ENCODE measurements around the gene GAB2. TPM values are rescaled to one million over a fixed set of nuclear protein-coding genes. Genes with fewer than 3 reads are reported as not detected.

The GAB2 gene
- total RNA-seq, 2 experiments from 2014 or later: 1.4 to 1.8 TPM

DNA sequence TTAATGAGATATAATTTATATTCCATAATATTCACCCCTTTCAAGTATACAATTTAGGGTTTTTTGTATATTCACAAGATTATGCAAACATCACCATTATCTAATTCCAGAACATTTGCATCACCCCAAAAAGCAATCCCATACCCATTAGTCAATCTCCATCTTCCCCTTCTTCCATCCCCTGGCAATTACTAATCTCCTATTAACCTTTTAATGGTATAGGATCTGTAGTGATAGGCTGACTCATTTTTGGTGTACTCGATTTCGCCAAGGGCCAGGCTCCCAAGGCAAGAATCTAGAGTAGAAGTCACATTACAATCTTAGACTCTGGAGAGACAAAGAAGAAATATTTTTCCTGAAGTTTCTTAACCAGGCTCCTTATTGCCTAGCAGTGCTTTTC, 113.4 kb downstream of the GAB2 start:
- Mint-ChIP-seq H3K27me3 (peaks cover 2% of the 10 kb centered on the region), H3K4me3 (no peak overlapping the region), H3K36me3 (ENCODE audit: low read depth) (no peaks in the 10 kb centered on the region), H3K4me1 (ENCODE audit: low read depth) (no peaks in the 10 kb centered on the region), H3K27ac (no peak overlapping the region), H3K9me3 (no peaks in the 10 kb centered on the region)
- DNase-seq: no peak
- POLR2A ChIA-PET: no interaction called here
- TF ChIP-seq, protein P1, sequence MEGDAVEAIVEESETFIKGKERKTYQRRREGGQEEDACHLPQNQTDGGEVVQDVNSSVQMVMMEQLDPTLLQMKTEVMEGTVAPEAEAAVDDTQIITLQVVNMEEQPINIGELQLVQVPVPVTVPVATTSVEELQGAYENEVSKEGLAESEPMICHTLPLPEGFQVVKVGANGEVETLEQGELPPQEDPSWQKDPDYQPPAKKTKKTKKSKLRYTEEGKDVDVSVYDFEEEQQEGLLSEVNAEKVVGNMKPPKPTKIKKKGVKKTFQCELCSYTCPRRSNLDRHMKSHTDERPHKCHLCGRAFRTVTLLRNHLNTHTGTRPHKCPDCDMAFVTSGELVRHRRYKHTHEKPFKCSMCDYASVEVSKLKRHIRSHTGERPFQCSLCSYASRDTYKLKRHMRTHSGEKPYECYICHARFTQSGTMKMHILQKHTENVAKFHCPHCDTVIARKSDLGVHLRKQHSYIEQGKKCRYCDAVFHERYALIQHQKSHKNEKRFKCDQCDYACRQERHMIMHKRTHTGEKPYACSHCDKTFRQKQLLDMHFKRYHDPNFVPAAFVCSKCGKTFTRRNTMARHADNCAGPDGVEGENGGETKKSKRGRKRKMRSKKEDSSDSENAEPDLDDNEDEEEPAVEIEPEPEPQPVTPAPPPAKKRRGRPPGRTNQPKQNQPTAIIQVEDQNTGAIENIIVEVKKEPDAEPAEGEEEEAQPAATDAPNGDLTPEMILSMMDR (IDR thresholded peaks at IDR 0.05): no peak
- ATAC-seq: no peak
- intact Hi-C loops (cut with micrococcal nuclease): no loop called here
- CTCF ChIA-PET: no interaction called here

DNA sequence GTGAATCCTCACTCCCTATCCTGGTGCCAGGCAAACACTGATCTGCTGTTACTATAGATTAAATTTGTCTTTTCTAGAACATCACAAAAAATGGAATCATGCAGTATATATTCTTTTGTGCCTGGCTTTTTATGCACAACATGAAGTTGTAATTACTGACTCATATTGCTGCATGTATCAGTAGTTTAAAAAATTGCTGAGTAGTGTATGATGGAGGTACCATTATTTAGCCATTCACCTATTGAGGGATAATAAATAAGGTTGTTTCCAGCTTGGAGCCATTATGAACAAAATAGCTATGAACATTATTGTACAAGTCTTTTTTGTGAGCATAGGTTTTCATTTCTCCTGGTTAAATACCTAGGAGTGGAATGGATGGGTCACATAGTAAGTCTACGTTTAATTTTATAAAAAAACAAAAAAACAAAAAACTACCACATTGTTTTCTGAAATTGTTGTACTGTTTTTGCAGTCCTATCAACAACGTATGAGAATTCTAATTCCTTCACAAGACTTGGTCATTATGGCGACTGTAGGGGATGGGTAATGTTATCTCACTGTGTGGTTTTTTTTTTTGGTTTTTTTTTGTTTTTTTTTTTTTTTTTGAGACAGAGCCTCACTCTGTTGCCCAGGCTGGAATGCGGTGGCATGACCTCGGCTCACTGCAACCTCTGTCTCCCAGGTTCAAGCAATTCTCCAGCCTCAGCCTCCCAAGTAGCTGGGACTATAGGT, 117.3 kb downstream of the GAB2 start:
- Mint-ChIP-seq H3K27me3 (peaks cover 2% of the 10 kb centered on the region), H3K4me1 (ENCODE audit: low read depth) (no peaks in the 10 kb centered on the region), H3K9me3 (no peaks in the 10 kb centered on the region), H3K36me3 (ENCODE audit: low read depth) (no peaks in the 10 kb centered on the region), H3K27ac (no peak overlapping the region), H3K4me3 (no peak overlapping the region)
- no peak for DNase-seq
- TF ChIP-seq, protein P1 (IDR thresholded peaks at IDR 0.05): no peak
- intact Hi-C loops (cut with micrococcal nuclease): no loop called here
- POLR2A ChIA-PET: interaction anchor here (0.6 kb wide), 1 partner anchor 476 kb away, joined by 3 read pairs; no protein-coding TSS in a partner anchor
- no peak for ATAC-seq
- CTCF ChIA-PET: no interaction called here

DNA sequence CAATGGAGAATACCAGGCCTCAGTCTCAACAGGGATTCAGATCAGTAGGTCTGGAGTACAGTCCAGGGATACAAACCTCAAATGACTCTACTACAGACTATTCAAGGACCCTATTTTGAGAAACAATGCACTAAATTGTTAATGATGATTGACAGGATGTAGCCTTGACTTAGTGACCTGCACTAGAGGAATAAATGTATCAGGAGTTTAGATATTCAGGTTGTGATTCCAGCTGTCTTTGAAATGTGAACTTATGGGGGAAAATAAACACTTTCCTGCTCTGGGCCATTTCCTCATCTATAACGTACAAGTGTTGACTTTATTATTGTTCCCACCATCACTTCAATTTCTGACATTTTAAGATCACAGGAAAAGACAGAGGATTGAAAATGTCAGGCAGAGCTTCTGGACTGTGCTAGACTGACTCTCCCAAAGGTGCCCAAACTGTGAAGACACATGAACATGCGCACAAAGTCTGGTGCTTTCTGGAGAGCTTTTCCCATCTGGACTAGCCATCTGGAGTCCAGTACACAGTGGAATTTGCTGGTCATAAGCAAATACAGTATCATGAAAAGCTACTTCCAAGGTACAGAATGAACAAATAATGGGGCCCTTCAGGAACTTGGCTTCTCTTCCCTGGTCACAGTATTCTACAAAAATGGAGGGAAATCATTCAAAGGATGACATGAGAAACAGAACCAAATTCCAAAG, 118.5 kb downstream of the GAB2 start:
- POLR2A ChIA-PET: interaction anchor here (0.6 kb wide), 1 partner anchor 475 kb away, joined by 3 read pairs; no protein-coding TSS in a partner anchor
- CTCF ChIA-PET: interaction anchor here (0.7 kb wide), 1 partner anchor 123 kb away, joined by 3 read pairs; no protein-coding TSS in a partner anchor

DNA sequence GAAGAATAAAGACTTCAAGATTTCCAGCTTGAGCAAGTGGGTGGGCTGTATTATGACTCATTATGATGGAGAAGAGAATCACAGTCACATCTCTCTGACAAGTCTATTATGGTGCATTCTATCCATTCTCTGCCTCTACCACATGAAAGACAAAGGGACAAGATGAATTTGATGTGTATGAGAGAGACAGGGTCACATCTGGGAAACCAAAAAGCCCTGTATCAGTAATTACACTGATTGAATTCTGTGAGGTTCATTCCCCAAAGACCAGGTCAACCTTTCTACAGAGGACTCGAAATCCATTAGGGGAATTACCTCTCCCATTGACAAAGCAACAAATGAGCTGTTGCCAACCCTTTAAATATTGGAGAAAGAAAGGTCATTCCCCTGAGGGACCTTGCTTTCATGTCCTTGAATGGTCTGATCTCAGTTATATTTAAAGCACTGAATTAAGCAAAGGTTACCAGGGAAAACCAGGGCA, 119.3 kb downstream of the GAB2 start:
- no peaks in the 10 kb centered on the region for H3K36me3 Mint-ChIP-seq (ENCODE audit: low read depth)
- peaks cover 1% of the 10 kb centered on the region for H3K9me3 Mint-ChIP-seq
- DNase-seq (no peak), ATAC-seq (peak; percentile 72)
- H3K4me3 Mint-ChIP-seq: no peak overlapping the region
- H3K27me3 Mint-ChIP-seq: peaks cover 2% of the 10 kb centered on the region
- TF ChIP-seq, protein P1 (IDR thresholded peaks at IDR 0.05): no peak
- intact Hi-C loops (cut with micrococcal nuclease): no loop called here
- POLR2A ChIA-PET: no interaction called here
- no peaks in the 10 kb centered on the region for H3K4me1 Mint-ChIP-seq (ENCODE audit: low read depth)
- CTCF ChIA-PET: interaction anchor here (1.8 kb wide), 1 partner anchor 115 kb away, joined by 4 read pairs; no protein-coding TSS in a partner anchor
- no peak overlapping the region for H3K27ac Mint-ChIP-seq

More for the DNA sequence above, 118.5 kb downstream of the GAB2 start:
- H3K27ac Mint-ChIP-seq: no peak overlapping the region
- intact Hi-C loops (cut with micrococcal nuclease): no loop called here
- ATAC-seq (no peak), DNase-seq (no peak)
- H3K36me3 Mint-ChIP-seq (ENCODE audit: low read depth): no peaks in the 10 kb centered on the region
- no peak overlapping the region for H3K4me3 Mint-ChIP-seq
- TF ChIP-seq, protein P1 (IDR thresholded peaks at IDR 0.05): no peak
- no peaks in the 10 kb centered on the region for H3K4me1 Mint-ChIP-seq (ENCODE audit: low read depth)
- H3K9me3 Mint-ChIP-seq: no peaks in the 10 kb centered on the region
- peaks cover 2% of the 10 kb centered on the region for H3K27me3 Mint-ChIP-seq

Measured in activated CD8-positive, alpha-beta T cell treated with anti-CD3 and anti-CD28 coated beads for 36 hours (primary cell).